IPS-18a (cell line): ENCODE data around the gene WDR18.

Experiments
- H3K27ac ChIP-seq: one replicate; pipeline ENCODE4 v1.5.1; 2013; ENCODE audit warnings: low read length
- H3K27me3 ChIP-seq: one replicate; pipeline ENCODE4 v1.6.1; 2013; ENCODE audit warnings: mild to moderate bottlenecking, low read length; ENCODE audit not compliant: control insufficient read depth, insufficient read depth
- H3K36me3 ChIP-seq: one replicate; pipeline ENCODE4 v1.6.1; 2013; ENCODE audit warnings: low read depth, low read length; ENCODE audit not compliant: control insufficient read depth
- H3K4me1 ChIP-seq: one replicate; pipeline ENCODE4 v1.6.1; 2013; ENCODE audit warnings: low read depth, low read length; ENCODE audit not compliant: control insufficient read depth
- H3K4me3 ChIP-seq: one replicate; pipeline ENCODE4 v1.5.1; 2013; ENCODE audit warnings: low read length
- H3K9ac ChIP-seq: one replicate; pipeline ENCODE4 v1.6.1; 2013; ENCODE audit warnings: mild to moderate bottlenecking, low read length, moderate library complexity
- H3K9me3 ChIP-seq: one replicate; pipeline ENCODE4 v1.6.1; 2013; ENCODE audit warnings: low read depth, low read length; ENCODE audit not compliant: control insufficient read depth

Gene WDR18

GRCh38 chr19:1008268-1009040, 24.3 kb downstream of the WDR18 start:
- Histone ChIP-seq H3K4me3 (no peak overlapping the region), H3K27me3 (no peaks in the 10 kb centered on the region), H3K9me3 (no peaks in the 10 kb centered on the region), H3K36me3 (peaks cover 5% of the 10 kb centered on the region), H3K27ac (no peak overlapping the region), H3K4me1 (no peaks in the 10 kb centered on the region), H3K9ac (no peak overlapping the region)

- H3K4me3 ChIP-seq = no peak overlapping the region
- no peaks in the 10 kb centered on the region for H3K4me1 ChIP-seq
- H3K36me3 ChIP-seq = peaks cover 12% of the 10 kb centered on the region
- H3K27ac ChIP-seq = no peak overlapping the region
- no peaks in the 10 kb centered on the region for H3K27me3 ChIP-seq
- H3K9ac ChIP-seq = no peak overlapping the region
- no peaks in the 10 kb centered on the region for H3K9me3 ChIP-seq
Measured at GRCh38 chr19:1009041-1009980, 25.2 kb downstream of the WDR18 start.

GRCh38 chr19:1009981-1010538, 25.9 kb downstream of the WDR18 start:
- peaks cover 12% of the 10 kb centered on the region for H3K36me3 ChIP-seq
- no peaks in the 10 kb centered on the region for H3K9me3 ChIP-seq
- H3K27me3 ChIP-seq = no peaks in the 10 kb centered on the region
- H3K4me3 ChIP-seq = no peak overlapping the region
- H3K9ac ChIP-seq = no peak overlapping the region
- no peaks in the 10 kb centered on the region for H3K4me1 ChIP-seq
- no peak overlapping the region for H3K27ac ChIP-seq

GRCh38 chr19:1010586-1011510, 26.7 kb downstream of the WDR18 start:
- H3K27ac ChIP-seq = no peak overlapping the region
- H3K9me3 ChIP-seq = no peaks in the 10 kb centered on the region
- H3K9ac ChIP-seq = no peak overlapping the region
- no peak overlapping the region for H3K4me3 ChIP-seq
- no peaks in the 10 kb centered on the region for H3K4me1 ChIP-seq
- H3K36me3 ChIP-seq = peaks cover 12% of the 10 kb centered on the region
- H3K27me3 ChIP-seq = no peaks in the 10 kb centered on the region

- H3K36me3 ChIP-seq = peaks cover 12% of the 10 kb centered on the region
Measured at GRCh38 chr19:1011831-1012333, 27.7 kb downstream of the WDR18 start.

GRCh38 chr19:1012334-1012733, 28.2 kb downstream of the WDR18 start:
- H3K27ac ChIP-seq = no peak overlapping the region
- H3K27me3 ChIP-seq = no peaks in the 10 kb centered on the region
- H3K36me3 ChIP-seq = peaks cover 12% of the 10 kb centered on the region
- no peaks in the 10 kb centered on the region for H3K9me3 ChIP-seq
- no peak overlapping the region for H3K4me3 ChIP-seq
- no peak overlapping the region for H3K9ac ChIP-seq
- peaks cover 6% of the 10 kb centered on the region for H3K4me1 ChIP-seq

More at GRCh38 chr19:1011831-1012333, 27.7 kb downstream of the WDR18 start:
- H3K27me3 ChIP-seq = no peaks in the 10 kb centered on the region
- H3K9me3 ChIP-seq = no peaks in the 10 kb centered on the region
- no peak overlapping the region for H3K27ac ChIP-seq
- peaks cover 6% of the 10 kb centered on the region for H3K4me1 ChIP-seq
- H3K9ac ChIP-seq = no peak overlapping the region
- no peak overlapping the region for H3K4me3 ChIP-seq

- Histone ChIP-seq H3K27me3 (no peaks in the 10 kb centered on the region), H3K9ac (no peak overlapping the region), H3K4me1 (peaks cover 6% of the 10 kb centered on the region), H3K27ac (no peak overlapping the region), H3K4me3 (no peak overlapping the region), H3K9me3 (no peaks in the 10 kb centered on the region), H3K36me3 (peaks cover 12% of the 10 kb centered on the region)
Measured at GRCh38 chr19:1013218-1013617, 29.1 kb downstream of the WDR18 start.

GRCh38 chr19:1014161-1015060, 30.3 kb downstream of the WDR18 start:
- H3K9me3 ChIP-seq = no peaks in the 10 kb centered on the region
- no peak overlapping the region for H3K4me3 ChIP-seq
- H3K27ac ChIP-seq = no peak overlapping the region
- peaks cover 12% of the 10 kb centered on the region for H3K36me3 ChIP-seq
- H3K9ac ChIP-seq = no peak overlapping the region
- peaks cover 6% of the 10 kb centered on the region for H3K4me1 ChIP-seq
- no peaks in the 10 kb centered on the region for H3K27me3 ChIP-seq

- Histone ChIP-seq H3K9me3 (no peaks in the 10 kb centered on the region), H3K27ac (no peak overlapping the region), H3K4me1 (peaks cover 6% of the 10 kb centered on the region), H3K36me3 (peaks cover 9% of the 10 kb centered on the region), H3K27me3 (no peaks in the 10 kb centered on the region), H3K9ac (no peak overlapping the region), H3K4me3 (no peak overlapping the region)
Measured at GRCh38 chr19:1015061-1015781, 31.1 kb downstream of the WDR18 start.
